ENCODE data around the gene IFIT1.
"Not testable (repeated sequence)": the region's sequence is repeated elsewhere in the genome, so short reads cannot be mapped to it uniquely, and the experiment has no call there.

DNA sequence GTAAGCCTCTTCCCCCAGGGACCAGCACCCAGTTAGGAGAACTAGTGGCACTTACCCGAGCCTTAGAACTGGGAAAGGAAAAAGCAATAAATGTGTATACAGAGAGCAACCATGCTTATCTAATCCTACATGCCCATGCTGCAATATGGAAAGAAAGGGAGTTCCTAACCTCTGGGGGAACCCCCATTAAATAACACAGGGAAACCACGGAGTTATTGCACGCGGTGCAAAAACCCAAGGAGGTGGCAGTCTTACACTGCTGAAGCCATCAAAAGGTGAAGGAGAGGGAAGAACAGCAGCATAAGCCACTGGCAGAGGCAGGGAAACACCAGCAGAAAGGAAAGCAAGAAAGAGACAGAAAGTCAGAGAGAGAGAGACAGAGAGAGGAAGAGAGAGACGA lies 18.1 kb downstream of the IFIT1 start:
- TF ChIP-seq, protein P1, sequence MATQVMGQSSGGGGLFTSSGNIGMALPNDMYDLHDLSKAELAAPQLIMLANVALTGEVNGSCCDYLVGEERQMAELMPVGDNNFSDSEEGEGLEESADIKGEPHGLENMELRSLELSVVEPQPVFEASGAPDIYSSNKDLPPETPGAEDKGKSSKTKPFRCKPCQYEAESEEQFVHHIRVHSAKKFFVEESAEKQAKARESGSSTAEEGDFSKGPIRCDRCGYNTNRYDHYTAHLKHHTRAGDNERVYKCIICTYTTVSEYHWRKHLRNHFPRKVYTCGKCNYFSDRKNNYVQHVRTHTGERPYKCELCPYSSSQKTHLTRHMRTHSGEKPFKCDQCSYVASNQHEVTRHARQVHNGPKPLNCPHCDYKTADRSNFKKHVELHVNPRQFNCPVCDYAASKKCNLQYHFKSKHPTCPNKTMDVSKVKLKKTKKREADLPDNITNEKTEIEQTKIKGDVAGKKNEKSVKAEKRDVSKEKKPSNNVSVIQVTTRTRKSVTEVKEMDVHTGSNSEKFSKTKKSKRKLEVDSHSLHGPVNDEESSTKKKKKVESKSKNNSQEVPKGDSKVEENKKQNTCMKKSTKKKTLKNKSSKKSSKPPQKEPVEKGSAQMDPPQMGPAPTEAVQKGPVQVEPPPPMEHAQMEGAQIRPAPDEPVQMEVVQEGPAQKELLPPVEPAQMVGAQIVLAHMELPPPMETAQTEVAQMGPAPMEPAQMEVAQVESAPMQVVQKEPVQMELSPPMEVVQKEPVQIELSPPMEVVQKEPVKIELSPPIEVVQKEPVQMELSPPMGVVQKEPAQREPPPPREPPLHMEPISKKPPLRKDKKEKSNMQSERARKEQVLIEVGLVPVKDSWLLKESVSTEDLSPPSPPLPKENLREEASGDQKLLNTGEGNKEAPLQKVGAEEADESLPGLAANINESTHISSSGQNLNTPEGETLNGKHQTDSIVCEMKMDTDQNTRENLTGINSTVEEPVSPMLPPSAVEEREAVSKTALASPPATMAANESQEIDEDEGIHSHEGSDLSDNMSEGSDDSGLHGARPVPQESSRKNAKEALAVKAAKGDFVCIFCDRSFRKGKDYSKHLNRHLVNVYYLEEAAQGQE (tag by site-specific recombination; IDR thresholded peaks at IDR 0.05) = not testable (repeated sequence)
- TF ChIP-seq CTCF (tag by site-specific recombination; IDR thresholded peaks at IDR 0.05); TRIM28 (IDR thresholded peaks at IDR 0.05; ENCODE audit: borderline replicate concordance, low read length); ZNF776 (tag by site-specific recombination; IDR thresholded peaks at IDR 0.05; ENCODE audit: borderline replicate concordance); ZFP37 (tag by site-specific recombination; IDR thresholded peaks at IDR 0.05); ZBTB10 (tag by site-specific recombination; IDR thresholded peaks at IDR 0.05); FEZF1 (tag by site-specific recombination; IDR thresholded peaks at IDR 0.05); GFI1B (tag by site-specific recombination; IDR thresholded peaks at IDR 0.05); ZNF747 (tag by site-specific recombination; IDR thresholded peaks at IDR 0.05): not testable (repeated sequence)

Measured in HEK293 (cell line).